ENCODE measurements around the gene SUGP2.
"Not testable (repeated sequence)": the region's sequence is repeated elsewhere in the genome, so short reads cannot be mapped to it uniquely, and the experiment has no call there.

- TF ChIP-seq POLR2A, CTCF (IDR thresholded peaks at IDR 0.05): not testable (repeated sequence)
Measured at GRCh38 chr19:18952364-18953003, 80.8 kb downstream of the SUGP2 start.

Measured in right lobe of liver (tissue), 4 donors.